ENCODE measurements around the gene ALG14. TPM values are rescaled to one million over a fixed set of nuclear protein-coding genes. Genes with fewer than 3 reads are reported as not detected.
"Not testable (repeated sequence)": the region's sequence is repeated elsewhere in the genome, so short reads cannot be mapped to it uniquely, and the experiment has no call there.

The ALG14 gene
- total RNA-seq, 2 experiments from 2014 or later, result 2.7 to 5.8 TPM

DNA sequence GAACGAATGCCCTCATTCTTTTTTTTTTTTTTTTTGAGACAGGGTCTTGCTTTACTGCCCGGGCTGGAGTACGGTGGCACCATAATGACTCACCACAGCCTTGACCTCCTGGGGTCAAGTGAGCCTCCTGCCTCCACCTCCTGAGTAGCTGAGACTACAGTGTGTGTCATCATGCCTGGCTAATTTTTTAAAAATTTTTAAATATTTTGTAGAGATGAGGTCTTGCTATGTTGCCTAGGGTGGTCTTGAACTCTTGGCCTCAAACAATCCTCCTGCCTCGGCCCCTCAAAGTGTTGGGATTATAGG is 69.4 kb downstream of the ALG14 start:
- Mint-ChIP-seq H3K36me3 (ENCODE audit: low read depth) (no peaks in the 10 kb centered on the region), H3K4me1 (ENCODE audit: low read depth) (no peaks in the 10 kb centered on the region), H3K27ac (no peak overlapping the region), H3K27me3 (ENCODE audit: low read depth) (no peaks in the 10 kb centered on the region), H3K4me3 (no peak overlapping the region), H3K9me3 (ENCODE audit: insufficient read depth) (no peaks in the 10 kb centered on the region)
- ATAC-seq (no peak), DNase-seq (no peak)
- CTCF ChIA-PET, result interaction anchor here (0.9 kb wide), 1 partner anchor 40 kb away, joined by 3 read pairs; no protein-coding TSS in a partner anchor
- POLR2A ChIA-PET, result no interaction called here

- Mint-ChIP-seq H3K27ac (no peak overlapping the region), H3K9me3 (ENCODE audit: insufficient read depth) (no peaks in the 10 kb centered on the region), H3K4me1 (ENCODE audit: low read depth) (no peaks in the 10 kb centered on the region), H3K4me3 (no peak overlapping the region), H3K27me3 (ENCODE audit: low read depth) (no peaks in the 10 kb centered on the region), H3K36me3 (ENCODE audit: low read depth) (no peaks in the 10 kb centered on the region)
- ATAC-seq, result no peak
- ChIA-PET CTCF (interaction anchor here (0.9 kb wide), 1 partner anchor 41 kb away, joined by 3 read pairs; no protein-coding TSS in a partner anchor), POLR2A (no interaction called here)
- no peak for DNase-seq
Observed at GRCh38 chr1:95002540-95003432, 70.0 kb downstream of the ALG14 start.

DNA sequence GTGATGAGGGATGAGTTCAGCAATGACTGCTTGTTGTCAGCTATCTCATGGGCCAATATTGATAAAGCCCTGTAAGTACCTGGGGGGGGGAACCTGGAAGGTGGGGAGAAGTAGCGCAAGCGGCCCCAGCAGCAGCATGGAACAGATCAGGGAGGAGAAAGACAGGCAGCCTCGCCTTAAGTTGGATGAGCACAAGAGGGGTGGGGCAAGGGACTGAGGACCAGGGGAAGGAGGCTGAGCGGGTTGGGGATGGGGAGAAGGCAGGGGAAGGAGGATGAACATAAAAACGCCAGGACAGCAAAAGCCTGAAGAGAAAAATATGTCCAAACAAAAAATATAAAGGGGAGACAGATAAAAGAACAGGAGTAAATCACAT is 70.6 kb downstream of the ALG14 start:
- Mint-ChIP-seq H3K36me3 (ENCODE audit: low read depth) (no peaks in the 10 kb centered on the region), H3K27me3 (ENCODE audit: low read depth) (no peaks in the 10 kb centered on the region), H3K4me1 (ENCODE audit: low read depth) (no peaks in the 10 kb centered on the region), H3K4me3 (no peak overlapping the region), H3K27ac (no peak overlapping the region), H3K9me3 (ENCODE audit: insufficient read depth) (no peaks in the 10 kb centered on the region)
- CTCF ChIA-PET, result no interaction called here
- ATAC-seq (no peak), DNase-seq (no peak)
- POLR2A ChIA-PET, result no interaction called here

GRCh38 chr1:94999456-95000131 is 73.2 kb downstream of the ALG14 start:
- ChIA-PET POLR2A (no interaction called here), CTCF (no interaction called here)
- no peak for DNase-seq
- no peaks in the 10 kb centered on the region for H3K9me3 Mint-ChIP-seq (ENCODE audit: insufficient read depth)
- H3K36me3 Mint-ChIP-seq (ENCODE audit: low read depth), result no peaks in the 10 kb centered on the region
- ATAC-seq, result no peak
- no peaks in the 10 kb centered on the region for H3K4me1 Mint-ChIP-seq (ENCODE audit: low read depth)
- H3K27ac Mint-ChIP-seq, result no peak overlapping the region
- H3K27me3 Mint-ChIP-seq (ENCODE audit: low read depth), result no peaks in the 10 kb centered on the region
- H3K4me3 Mint-ChIP-seq, result no peak overlapping the region

- no peak overlapping the region for H3K27ac Mint-ChIP-seq
- ChIA-PET POLR2A (no interaction called here), CTCF (interaction anchor here (1.0 kb wide), 1 partner anchor 23 kb away, joined by 3 read pairs; no protein-coding TSS in a partner anchor)
- ATAC-seq (no peak), DNase-seq (no peak)
- H3K9me3 Mint-ChIP-seq (ENCODE audit: insufficient read depth), result no peaks in the 10 kb centered on the region
- H3K36me3 Mint-ChIP-seq (ENCODE audit: low read depth), result no peaks in the 10 kb centered on the region
- no peaks in the 10 kb centered on the region for H3K27me3 Mint-ChIP-seq (ENCODE audit: low read depth)
- H3K4me3 Mint-ChIP-seq, result no peak overlapping the region
- no peaks in the 10 kb centered on the region for H3K4me1 Mint-ChIP-seq (ENCODE audit: low read depth)
Observed at GRCh38 chr1:94998748-94999147, 74.0 kb downstream of the ALG14 start.

- ATAC-seq (no peak), DNase-seq (no peak)
- no peak overlapping the region for H3K27ac Mint-ChIP-seq
- POLR2A ChIA-PET, result no interaction called here
- no peaks in the 10 kb centered on the region for H3K36me3 Mint-ChIP-seq (ENCODE audit: low read depth)
- no peaks in the 10 kb centered on the region for H3K9me3 Mint-ChIP-seq (ENCODE audit: insufficient read depth)
- H3K4me1 Mint-ChIP-seq (ENCODE audit: low read depth), result no peaks in the 10 kb centered on the region
- no peak overlapping the region for H3K4me3 Mint-ChIP-seq
- H3K27me3 Mint-ChIP-seq (ENCODE audit: low read depth), result no peaks in the 10 kb centered on the region
- CTCF ChIA-PET, result interaction anchor here (1.0 kb wide), 1 partner anchor 23 kb away, joined by 3 read pairs; no protein-coding TSS in a partner anchor
Observed at GRCh38 chr1:94998114-94998513, 74.6 kb downstream of the ALG14 start.

DNA sequence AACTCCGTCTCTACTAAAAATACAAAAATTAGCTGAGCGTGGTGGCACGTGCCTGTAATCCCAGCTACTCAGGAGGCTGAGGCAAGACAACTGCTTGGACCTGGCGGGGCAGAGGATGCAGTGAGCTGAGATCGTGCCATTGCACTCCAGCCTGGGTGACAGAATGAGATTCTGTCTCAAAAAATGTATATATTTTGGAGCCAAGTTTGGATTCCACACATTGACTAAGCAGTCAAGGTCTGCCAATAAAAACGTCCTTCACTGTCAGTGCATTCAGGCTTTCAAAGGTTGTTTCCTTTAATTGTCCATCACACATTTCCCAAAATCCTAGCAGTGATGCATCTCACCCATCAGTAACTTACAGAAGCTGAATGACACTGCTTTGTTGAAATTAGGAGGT is 77.2 kb downstream of the ALG14 start:
- DNase-seq; H3K4me1 Mint-ChIP-seq (ENCODE audit: low read depth); POLR2A ChIA-PET; H3K4me3 Mint-ChIP-seq; H3K36me3 Mint-ChIP-seq (ENCODE audit: low read depth); H3K27me3 Mint-ChIP-seq (ENCODE audit: low read depth); H3K9me3 Mint-ChIP-seq (ENCODE audit: insufficient read depth); ATAC-seq; H3K27ac Mint-ChIP-seq: not testable (repeated sequence)
- CTCF ChIA-PET, result interaction anchor here (1.3 kb wide), 1 partner anchor 48 kb away, joined by 3 read pairs; no protein-coding TSS in a partner anchor

DNA sequence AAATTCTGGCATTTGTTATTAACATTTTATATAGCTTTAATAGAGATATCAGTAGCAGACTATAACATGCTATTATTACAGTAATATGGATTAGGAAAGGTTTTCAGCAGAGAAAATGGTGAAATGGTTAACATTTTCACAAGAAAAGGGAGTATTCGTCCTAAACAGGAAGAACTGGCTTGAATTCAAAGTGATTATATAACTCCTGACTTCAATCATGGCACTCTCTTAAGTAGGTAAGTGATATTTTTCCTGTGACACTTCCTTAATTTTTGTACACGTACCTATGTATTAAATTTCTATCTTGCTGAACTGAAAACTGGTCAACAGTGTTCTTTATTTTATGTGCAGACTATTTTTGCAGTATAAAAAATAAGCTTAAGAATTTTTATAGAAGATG is 77.9 kb downstream of the ALG14 start:
- Mint-ChIP-seq H3K27ac (no peak overlapping the region), H3K36me3 (ENCODE audit: low read depth) (no peaks in the 10 kb centered on the region), H3K4me1 (ENCODE audit: low read depth) (no peaks in the 10 kb centered on the region), H3K27me3 (ENCODE audit: low read depth) (no peaks in the 10 kb centered on the region), H3K4me3 (no peak overlapping the region), H3K9me3 (ENCODE audit: insufficient read depth) (no peaks in the 10 kb centered on the region)
- ATAC-seq (no peak), DNase-seq (no peak)
- CTCF ChIA-PET, result interaction anchor here (1.3 kb wide), 1 partner anchor 49 kb away, joined by 3 read pairs; no protein-coding TSS in a partner anchor
- POLR2A ChIA-PET, result no interaction called here

DNA sequence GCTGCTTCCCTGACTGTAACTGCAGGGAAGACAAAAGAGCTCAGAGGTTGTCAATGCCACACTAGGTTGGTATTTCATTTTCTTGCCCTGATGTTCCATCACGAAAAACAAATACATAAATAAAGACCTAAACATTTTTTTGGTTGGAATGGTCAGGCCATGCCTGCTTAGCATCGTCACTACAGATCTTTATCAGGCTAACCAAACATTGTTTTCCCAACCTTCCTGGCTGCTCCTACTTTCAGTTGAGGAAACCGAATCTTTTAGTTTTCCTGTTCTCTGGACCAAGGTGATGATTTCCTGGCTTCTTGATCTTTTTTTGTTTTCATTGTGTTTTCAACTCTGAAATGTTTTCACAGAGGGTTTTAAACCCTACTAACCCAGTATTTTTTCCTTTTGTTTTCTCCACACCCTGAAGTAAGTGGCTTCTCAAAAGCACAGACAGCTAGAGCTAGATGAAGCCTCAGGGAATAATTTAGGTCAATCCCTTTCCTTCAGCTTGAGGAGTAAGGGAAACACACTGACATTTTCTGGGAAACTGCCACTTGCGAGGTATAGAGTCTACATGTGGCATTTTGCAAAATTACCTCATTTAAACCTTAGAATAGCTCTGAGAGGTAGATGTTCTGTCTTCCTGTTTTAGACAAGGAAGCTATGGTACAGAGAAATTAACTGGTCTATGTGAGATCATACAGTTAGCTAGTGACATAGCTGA is 78.7 kb downstream of the ALG14 start:
- no peak for ATAC-seq
- Mint-ChIP-seq H3K9me3 (ENCODE audit: insufficient read depth) (no peaks in the 10 kb centered on the region), H3K36me3 (ENCODE audit: low read depth) (no peaks in the 10 kb centered on the region), H3K27me3 (ENCODE audit: low read depth) (no peaks in the 10 kb centered on the region), H3K4me3 (no peak overlapping the region), H3K27ac (no peak overlapping the region), H3K4me1 (ENCODE audit: low read depth) (no peaks in the 10 kb centered on the region)
- no peak for DNase-seq
- POLR2A ChIA-PET, result no interaction called here
- CTCF ChIA-PET, result no interaction called here

GRCh38 chr1:94992863-94993563 is 79.7 kb downstream of the ALG14 start:
- DNase-seq (no peak), ATAC-seq (no peak)
- Mint-ChIP-seq H3K27me3 (ENCODE audit: low read depth) (no peaks in the 10 kb centered on the region), H3K36me3 (ENCODE audit: low read depth) (no peaks in the 10 kb centered on the region), H3K27ac (no peak overlapping the region), H3K4me1 (ENCODE audit: low read depth) (no peaks in the 10 kb centered on the region), H3K4me3 (no peak overlapping the region), H3K9me3 (ENCODE audit: insufficient read depth) (no peaks in the 10 kb centered on the region)
- CTCF ChIA-PET, result interaction anchor here (1.1 kb wide), 1 partner anchor 50 kb away, joined by 4 read pairs; no protein-coding TSS in a partner anchor
- POLR2A ChIA-PET, result no interaction called here

DNA sequence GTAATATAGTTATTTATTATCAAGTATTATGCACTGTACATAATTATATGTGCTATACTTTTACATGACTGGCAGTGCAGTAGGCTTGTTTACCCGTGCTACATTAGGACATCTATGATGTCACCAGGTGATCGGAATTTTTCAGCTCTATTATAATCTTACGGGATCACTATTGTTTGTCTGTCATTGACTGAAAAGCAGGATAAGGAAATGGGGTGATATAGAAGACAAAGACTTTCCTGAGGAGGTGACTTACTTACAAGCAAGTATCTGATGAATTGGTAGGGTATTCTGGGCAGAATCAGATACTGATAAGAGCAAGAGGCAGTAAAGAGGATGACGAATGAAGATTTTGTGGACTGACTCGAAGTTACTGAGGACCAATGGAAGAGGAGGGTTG is 80.6 kb downstream of the ALG14 start:
- Mint-ChIP-seq H3K36me3 (ENCODE audit: low read depth) (no peaks in the 10 kb centered on the region), H3K27me3 (ENCODE audit: low read depth) (no peaks in the 10 kb centered on the region), H3K4me1 (ENCODE audit: low read depth) (no peaks in the 10 kb centered on the region), H3K9me3 (ENCODE audit: insufficient read depth) (no peaks in the 10 kb centered on the region), H3K27ac (no peak overlapping the region), H3K4me3 (no peak overlapping the region)
- CTCF ChIA-PET, result no interaction called here
- DNase-seq (no peak), ATAC-seq (no peak)
- POLR2A ChIA-PET, result no interaction called here
